LNCaP clone FGC (cell line): Measurements from ENCODE around the gene PITPNC1.

Experiments
- DNase-seq: peaks from one replicate; pipeline ENCODE4 v3.0.0-alpha.2; 2011; ENCODE audit warnings: low read depth
- H3K4me3 ChIP-seq: 2 replicates; pipeline ENCODE4 v1.5.1; 2011; ENCODE audit warnings: mild to moderate bottlenecking, low read depth, low read length, control low read depth
- CTCF ChIP-seq: IDR thresholded peaks from 2 replicates; pipeline ENCODE4 v1.5.1; 2012; ENCODE audit warnings: mild to moderate bottlenecking; ENCODE audit not compliant: control insufficient read depth, insufficient read depth; ENCODE audit errors: extremely low read depth

PITPNC1 gene

GRCh38 chr17:67730731-67731130, 353.6 kb downstream of the PITPNC1 start:
- DNase-seq: no peak
- TF ChIP-seq CTCF: no peak
- no peak overlapping the region for H3K4me3 ChIP-seq

- no peak for TF ChIP-seq CTCF
- no peak for DNase-seq
- no peak overlapping the region for H3K4me3 ChIP-seq
These were observed 356.4 kb downstream of the PITPNC1 start for GRCh38 chr17:67733449-67733848.

- no peak for TF ChIP-seq CTCF
- no peak overlapping the region for H3K4me3 ChIP-seq
- DNase-seq: no peak
These were observed 360.1 kb downstream of the PITPNC1 start for GRCh38 chr17:67737145-67737544.

- no peak for DNase-seq
- no peak for TF ChIP-seq CTCF
- no peak overlapping the region for H3K4me3 ChIP-seq
These were observed 364.9 kb downstream of the PITPNC1 start for GRCh38 chr17:67742025-67742424.
